ENCODE results near the gene IL36G. TPM values are rescaled to one million over a fixed set of nuclear protein-coding genes. Genes with fewer than 3 reads are reported as not detected.
"Not testable (repeated sequence)": the region's sequence is repeated elsewhere in the genome, so short reads cannot be mapped to it uniquely, and the experiment has no call there.

The IL36G gene
- total RNA-seq (0.30 TPM in 1 of 2 replicates, not detected in the other), polyA plus RNA-seq (not detected in 2 replicates)

- H3K4me1 ChIP-seq (ENCODE audit: low read depth) = no peaks in the 10 kb centered on the region
- no peaks in the 10 kb centered on the region for H3K36me3 ChIP-seq
- H3K9me3 ChIP-seq (ENCODE audit: low read depth) = no peaks in the 10 kb centered on the region
- H3K27ac ChIP-seq = no peak within 1 kb of the TSS
- H3K4me3 ChIP-seq = no peak within 1 kb of the TSS
- no peak for TF ChIP-seq CTCF (IDR thresholded peaks at IDR 0.05; ENCODE audit: low read depth, low read length)
- DNase-seq (ENCODE audit: low read depth in 1 of 2, low spot score in 1 of 2) = no peak
- no peaks in the 10 kb centered on the region for H3K27me3 ChIP-seq
These were observed at the start of gene IL36G for GRCh38 chr2:112977559-112978056. Gene IL36G (plus strand): TSS chr2:112978006. CDS start chr2:112978639, 633 bp downstream.

DNA sequence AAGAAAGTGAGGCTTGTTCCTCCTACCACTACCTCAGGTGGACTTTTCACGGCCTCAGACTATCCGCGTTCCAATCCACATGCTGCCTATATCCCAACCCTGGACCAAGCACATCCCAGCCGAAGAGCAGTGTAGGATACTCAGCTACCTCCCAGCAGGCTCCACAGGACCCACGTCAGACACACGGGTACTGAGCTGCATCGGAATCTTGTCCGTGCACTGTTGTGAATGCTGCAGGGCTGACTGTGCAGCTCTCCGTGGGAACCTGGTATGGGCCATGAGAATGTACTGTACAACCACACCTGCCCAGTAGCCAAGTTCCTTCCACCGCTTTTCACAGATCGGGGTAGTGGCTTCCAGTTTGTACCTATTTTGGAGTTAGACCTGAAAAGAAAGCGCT lies 44.5 kb upstream of the IL36G start:
- Histone ChIP-seq H3K4me1 (ENCODE audit: low read depth) (no peaks in the 10 kb centered on the region), H3K27ac (no peak overlapping the region), H3K9me3 (ENCODE audit: low read depth) (no peaks in the 10 kb centered on the region), H3K36me3 (no peaks in the 10 kb centered on the region), H3K27me3 (peaks cover 6% of the 10 kb centered on the region), H3K4me3 (no peak overlapping the region)
- TF ChIP-seq CTCF (IDR thresholded peaks at IDR 0.05; ENCODE audit: low read depth, low read length) = no peak
- no peak for DNase-seq (ENCODE audit: low read depth in 1 of 2, low spot score in 1 of 2)

DNA sequence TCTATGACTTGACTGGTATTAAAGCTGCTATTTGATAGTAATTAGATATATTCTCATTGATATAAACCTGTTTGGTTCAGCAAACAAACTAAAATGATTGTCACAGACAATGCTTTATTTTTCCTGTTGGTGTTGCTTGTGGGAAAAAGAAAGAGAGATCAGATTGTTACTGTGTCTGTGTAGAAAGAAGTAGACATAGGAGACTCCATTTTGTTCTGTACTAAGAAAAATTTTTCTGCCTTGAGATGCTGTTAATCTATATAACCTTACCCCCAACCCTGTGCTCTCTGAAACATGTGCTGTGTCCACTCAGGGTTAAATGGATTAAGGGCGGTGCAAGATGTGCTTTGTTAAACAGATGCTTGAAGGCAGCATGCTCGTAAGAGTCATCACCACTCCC lies 43.7 kb upstream of the IL36G start:
- H3K27ac ChIP-seq; H3K4me1 ChIP-seq (ENCODE audit: low read depth); H3K4me3 ChIP-seq; H3K36me3 ChIP-seq; H3K9me3 ChIP-seq (ENCODE audit: low read depth); DNase-seq (ENCODE audit: low read depth in 1 of 2, low spot score in 1 of 2): not testable (repeated sequence)
- peaks cover 11% of the 10 kb centered on the region for H3K27me3 ChIP-seq

DNA sequence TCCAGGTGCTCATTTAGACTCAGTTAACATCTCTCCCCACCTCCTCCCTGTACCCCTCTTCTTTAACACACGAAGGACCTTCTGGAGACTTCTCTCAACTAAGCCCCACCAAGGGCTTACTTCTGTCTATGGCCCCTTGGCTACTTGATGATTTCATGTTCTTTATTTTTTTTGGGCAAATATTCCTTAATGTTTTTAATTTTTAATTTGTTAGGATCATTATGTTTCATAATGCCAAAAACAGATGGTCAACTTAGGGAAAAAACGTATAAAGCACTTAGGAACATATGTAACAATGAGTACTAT lies 40.9 kb upstream of the IL36G start:
- no peaks in the 10 kb centered on the region for H3K9me3 ChIP-seq (ENCODE audit: low read depth)
- H3K36me3 ChIP-seq = no peaks in the 10 kb centered on the region
- no peaks in the 10 kb centered on the region for H3K4me1 ChIP-seq (ENCODE audit: low read depth)
- H3K27me3 ChIP-seq = peaks cover 22% of the 10 kb centered on the region
- H3K4me3 ChIP-seq = no peak overlapping the region
- H3K27ac ChIP-seq = no peak overlapping the region
- TF ChIP-seq CTCF (IDR thresholded peaks at IDR 0.05; ENCODE audit: low read depth, low read length) = no peak
- DNase-seq (ENCODE audit: low read depth in 1 of 2, low spot score in 1 of 2) = no peak

DNA sequence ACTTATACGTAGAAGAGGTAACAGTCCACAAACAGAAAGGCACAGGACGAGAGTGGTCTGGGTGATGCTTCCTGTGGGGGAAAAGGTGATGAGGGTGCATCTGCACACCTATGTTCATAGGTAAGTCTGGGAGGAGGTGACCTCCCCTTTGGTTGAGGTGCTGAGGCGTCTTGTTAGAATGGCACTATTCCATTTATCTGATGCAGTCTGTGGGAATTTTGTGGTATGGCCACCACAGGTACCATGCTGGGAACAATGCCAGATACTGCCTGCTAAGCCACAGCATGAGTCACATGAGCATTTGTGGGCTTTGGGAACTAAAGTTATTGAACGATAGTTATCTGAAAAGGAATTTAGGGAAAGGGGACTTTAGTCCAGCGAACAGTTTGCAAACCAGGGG lies 38.9 kb upstream of the IL36G start:
- peak in 1 of 2 donors; percentile 24 for DNase-seq (ENCODE audit: low read depth in 1 of 2, low spot score in 1 of 2)
- Histone ChIP-seq H3K4me1 (ENCODE audit: low read depth) (no peaks in the 10 kb centered on the region), H3K9me3 (ENCODE audit: low read depth) (no peaks in the 10 kb centered on the region), H3K36me3 (no peaks in the 10 kb centered on the region), H3K27ac (no peak overlapping the region), H3K27me3 (peaks cover 22% of the 10 kb centered on the region), H3K4me3 (no peak overlapping the region)
- no peak for TF ChIP-seq CTCF (IDR thresholded peaks at IDR 0.05; ENCODE audit: low read depth, low read length)

- H3K27ac ChIP-seq = no peak overlapping the region
- no peak for TF ChIP-seq CTCF (IDR thresholded peaks at IDR 0.05; ENCODE audit: low read depth, low read length)
- H3K36me3 ChIP-seq = no peaks in the 10 kb centered on the region
- peaks cover 22% of the 10 kb centered on the region for H3K27me3 ChIP-seq
- no peak overlapping the region for H3K4me3 ChIP-seq
- no peaks in the 10 kb centered on the region for H3K9me3 ChIP-seq (ENCODE audit: low read depth)
- H3K4me1 ChIP-seq (ENCODE audit: low read depth) = no peaks in the 10 kb centered on the region
- DNase-seq (ENCODE audit: low read depth in 1 of 2, low spot score in 1 of 2) = no peak
These were observed 38.4 kb upstream of the IL36G start for GRCh38 chr2:112939425-112939824.
